IPS-18c (cell line): ENCODE results near the gene CYP27A1.
"Not testable (repeated sequence)": the region's sequence is repeated elsewhere in the genome, so short reads cannot be mapped to it uniquely, and the experiment has no call there.

Experiments used
- H3K4me3 ChIP-seq: 2 replicates; pipeline ENCODE4 v1.7.0; 2013; ENCODE audit warnings: low read depth, mild to moderate bottlenecking, low read length, moderate library complexity; ENCODE audit not compliant: insufficient read depth
- H3K9me3 ChIP-seq: one replicate; pipeline ENCODE4 v1.6.1; 2013; ENCODE audit warnings: mild to moderate bottlenecking, low read length, moderate library complexity; ENCODE audit not compliant: control insufficient read depth, insufficient read depth

Gene CYP27A1

DNA sequence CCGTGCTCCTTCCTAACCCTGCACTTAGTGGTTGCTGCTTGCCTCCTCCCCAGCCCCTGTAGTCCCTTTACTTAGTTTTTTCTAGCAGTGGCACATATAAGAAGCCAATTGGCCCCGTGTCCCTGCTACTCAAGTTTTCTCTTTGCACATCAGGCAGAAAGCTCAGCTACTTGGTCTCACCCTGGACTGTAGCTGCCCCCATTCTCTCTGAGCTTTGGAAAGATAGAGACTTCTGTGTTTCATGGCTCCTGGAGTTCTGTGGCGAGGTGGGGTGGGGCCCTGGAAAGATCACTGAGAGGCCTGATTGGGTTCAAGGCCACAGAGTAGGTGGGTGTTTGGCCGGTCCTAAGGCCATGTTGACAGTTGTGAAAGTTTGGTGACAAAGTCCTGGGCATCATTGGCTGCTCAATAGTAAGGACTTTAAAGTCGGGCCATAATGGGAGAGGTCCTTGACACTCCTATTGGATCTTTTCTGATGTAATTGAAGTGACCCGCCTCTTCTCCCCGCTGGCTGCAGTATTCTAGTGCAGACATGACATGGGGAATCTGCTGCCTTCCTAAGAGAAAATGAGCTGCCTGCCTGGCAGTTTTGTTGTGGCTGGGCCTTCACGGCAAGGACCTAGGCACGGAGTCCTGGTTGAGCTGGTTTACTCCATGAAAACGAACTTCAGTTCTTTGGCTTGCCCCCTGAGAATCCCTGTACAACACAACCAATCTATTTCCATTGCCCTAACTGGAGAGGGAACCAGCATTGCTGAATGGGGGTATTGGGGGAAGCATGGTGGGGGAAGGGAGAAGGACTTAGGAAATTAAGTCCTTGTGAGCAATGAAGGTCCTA lies 26.2 kb upstream of the CYP27A1 start:
- H3K9me3 ChIP-seq, result no peaks in the 10 kb centered on the region
- H3K4me3 ChIP-seq, result no peak overlapping the region

DNA sequence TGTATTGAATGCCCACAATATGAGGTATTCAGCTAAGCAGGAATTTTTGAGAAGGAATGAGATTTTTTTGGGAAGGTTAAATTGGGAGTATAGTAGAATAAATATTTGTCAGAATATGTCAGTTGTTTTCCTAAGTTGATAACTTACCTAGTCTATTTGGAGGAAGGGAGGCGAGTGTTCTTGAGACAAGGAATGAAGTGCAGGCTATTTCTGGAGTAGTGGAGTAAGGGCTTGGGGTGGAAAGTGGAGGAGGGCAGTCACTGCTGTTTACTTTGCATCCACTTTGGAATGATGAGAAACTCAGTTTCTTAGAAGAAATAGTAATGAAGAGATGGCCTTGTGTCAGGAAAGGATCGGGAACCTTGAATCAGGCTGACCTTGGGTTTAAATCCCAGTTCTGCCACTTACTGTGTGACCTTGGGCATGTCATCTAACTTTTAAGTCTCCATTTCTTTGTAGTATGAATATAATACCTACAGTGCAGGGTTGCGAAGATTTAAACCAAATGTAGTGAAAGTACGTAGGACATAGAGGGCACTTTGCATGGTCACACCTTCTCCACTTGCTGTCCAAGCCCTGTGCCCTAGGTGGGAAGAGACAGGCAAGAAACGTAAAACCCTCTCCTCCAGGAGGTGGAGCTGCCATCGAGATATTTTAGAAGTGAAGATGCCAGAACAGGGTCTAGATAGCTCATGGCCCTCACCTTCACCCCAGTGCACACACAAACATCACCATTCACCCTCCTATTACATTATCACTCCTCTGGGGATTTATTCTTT lies 25.2 kb upstream of the CYP27A1 start:
- Histone ChIP-seq H3K4me3 (no peak overlapping the region), H3K9me3 (no peaks in the 10 kb centered on the region)

DNA sequence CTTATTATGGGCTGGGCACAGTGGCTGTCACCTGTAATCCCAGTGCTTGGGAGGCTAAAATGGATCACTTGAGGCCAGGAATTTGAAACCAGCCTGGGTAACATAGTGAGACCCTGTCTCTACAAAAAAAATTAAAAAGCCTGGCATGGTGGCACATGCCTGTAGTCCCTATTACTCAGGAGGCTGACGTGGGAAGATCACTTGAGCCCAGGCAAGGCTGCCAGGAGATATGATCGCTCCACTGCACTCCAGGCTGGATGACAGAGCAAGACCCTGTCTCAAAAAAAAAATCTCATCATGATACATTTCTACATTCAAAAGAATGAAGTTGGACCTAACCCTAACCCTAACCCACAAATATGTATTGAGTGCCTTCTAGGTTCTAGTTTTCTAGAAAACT lies 20.2 kb upstream of the CYP27A1 start:
- Histone ChIP-seq H3K4me3 (no peak overlapping the region), H3K9me3 (no peaks in the 10 kb centered on the region)

DNA sequence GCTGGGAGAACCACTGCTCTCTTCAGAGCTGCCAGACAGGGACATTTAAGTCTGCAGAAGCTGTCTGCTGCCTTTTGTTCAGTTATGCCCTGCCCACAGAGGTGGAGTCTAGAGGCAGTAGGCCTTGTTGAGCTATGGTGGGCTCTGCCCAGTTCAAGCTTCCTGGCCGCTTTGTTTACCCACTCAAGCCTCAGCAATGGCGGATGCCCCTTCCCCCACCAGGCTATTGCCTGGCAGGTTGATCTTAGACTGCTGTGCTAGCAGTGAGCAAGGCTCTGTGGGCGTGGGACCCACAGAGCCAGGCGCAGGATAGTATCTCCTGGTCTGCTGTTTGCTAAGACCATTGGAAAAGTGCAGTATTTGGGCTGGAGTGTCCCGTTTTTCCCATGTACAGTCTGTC lies 9.2 kb upstream of the CYP27A1 start:
- H3K9me3 ChIP-seq, H3K4me3 ChIP-seq: not testable (repeated sequence)

GRCh38 chr2:218773881-218774280 lies 8.1 kb upstream of the CYP27A1 start:
- H3K4me3 ChIP-seq, result no peak overlapping the region
- H3K9me3 ChIP-seq, result no peaks in the 10 kb centered on the region

DNA sequence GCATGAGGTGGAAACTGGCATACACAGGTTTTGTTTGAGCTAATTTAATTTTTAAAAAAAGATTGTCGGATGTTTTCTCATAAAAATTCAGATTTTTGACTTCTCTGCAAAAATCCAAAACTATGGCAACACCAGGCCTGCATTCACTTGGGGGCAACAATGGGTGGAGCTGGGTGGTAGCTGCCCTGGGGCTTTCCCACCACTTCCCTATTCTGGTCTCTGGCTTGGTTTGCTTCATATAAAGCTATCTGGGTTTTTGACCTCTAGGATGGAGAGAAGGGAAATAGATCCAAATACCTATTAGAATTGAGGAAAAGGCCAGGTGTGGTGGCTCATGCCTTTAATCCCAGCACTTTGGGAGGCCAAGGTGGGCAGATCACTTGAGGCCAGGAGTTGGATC lies 5.5 kb upstream of the CYP27A1 start:
- Histone ChIP-seq H3K4me3 (no peak overlapping the region), H3K9me3 (no peaks in the 10 kb centered on the region)

- Histone ChIP-seq H3K4me3 (no peak overlapping the region), H3K9me3 (no peaks in the 10 kb centered on the region)
Observed at GRCh38 chr2:218777276-218777990, 4.5 kb upstream of the CYP27A1 start.

- Histone ChIP-seq H3K9me3 (no peaks in the 10 kb centered on the region), H3K4me3 (no peak overlapping the region)
Observed at GRCh38 chr2:218780046-218780445, 1.9 kb upstream of the CYP27A1 start.

- H3K4me3 ChIP-seq, result peak overlapping the region; percentile 83
- H3K9me3 ChIP-seq, result no peaks in the 10 kb centered on the region
Observed at GRCh38 chr2:218780851-218781690, 876 bp upstream of the CYP27A1 start.

- no peaks in the 10 kb centered on the region for H3K9me3 ChIP-seq
- peak overlapping the region; percentile 83 for H3K4me3 ChIP-seq
Observed at GRCh38 chr2:218782528-218782844, 539 bp downstream of the CYP27A1 start.

GRCh38 chr2:218783688-218784087 lies 1.7 kb downstream of the CYP27A1 start:
- no peaks in the 10 kb centered on the region for H3K9me3 ChIP-seq
- no peak overlapping the region for H3K4me3 ChIP-seq

DNA sequence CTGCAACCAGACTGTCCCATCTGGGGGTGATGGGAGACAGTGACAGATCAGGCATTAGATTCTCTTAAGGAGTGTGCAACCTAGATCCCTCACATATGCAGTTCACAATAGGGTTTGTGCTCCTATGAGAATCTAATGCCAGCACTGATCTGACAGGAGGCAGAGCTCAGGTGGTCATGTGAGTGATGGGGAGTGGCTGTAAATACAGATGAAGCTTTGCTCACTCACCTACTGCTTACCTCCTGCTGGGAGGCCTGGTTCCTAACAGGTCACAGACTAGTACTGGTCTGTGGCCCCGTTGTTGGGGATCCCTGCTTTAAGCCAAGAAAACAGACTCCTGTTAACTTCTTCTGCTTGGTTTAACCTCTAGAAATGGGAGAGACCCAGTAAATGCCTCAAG lies 3.2 kb downstream of the CYP27A1 start:
- no peak overlapping the region for H3K4me3 ChIP-seq
- no peaks in the 10 kb centered on the region for H3K9me3 ChIP-seq

GRCh38 chr2:218786133-218786532 lies 4.2 kb downstream of the CYP27A1 start:
- H3K4me3 ChIP-seq, result no peak overlapping the region
- H3K9me3 ChIP-seq, result no peaks in the 10 kb centered on the region

DNA sequence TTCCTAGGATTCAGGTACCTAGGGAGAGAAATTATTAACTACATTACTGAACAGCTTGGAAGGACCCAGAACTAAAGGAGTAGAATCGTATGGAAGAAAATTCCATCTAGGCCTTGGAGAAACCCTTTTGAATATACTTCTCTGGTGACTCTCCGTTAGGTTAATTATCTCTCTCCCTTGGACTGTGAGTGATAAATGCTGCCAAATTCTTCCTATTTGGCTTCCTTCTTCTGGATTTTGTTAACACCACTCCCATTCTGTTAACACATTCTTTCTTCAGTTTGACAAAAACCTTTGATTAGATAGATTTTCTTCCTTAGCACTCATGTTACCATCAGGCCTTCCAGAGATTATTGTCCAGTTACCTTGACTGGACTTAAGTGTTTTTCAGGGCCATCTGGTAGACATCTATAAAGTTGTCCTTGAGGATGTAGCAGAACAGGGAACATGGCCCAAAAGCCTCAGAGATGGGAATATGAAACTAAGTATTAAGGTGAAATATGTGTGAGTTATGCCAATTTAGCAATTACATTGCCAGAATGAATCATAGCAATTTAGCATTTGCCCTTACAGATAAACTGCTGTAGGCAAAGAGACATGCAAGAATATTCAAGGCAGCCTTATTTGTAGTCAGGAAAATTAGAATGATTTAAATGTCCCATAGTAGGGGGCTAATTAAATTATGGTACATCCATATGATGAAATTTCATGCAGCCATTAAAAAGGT lies 6.7 kb downstream of the CYP27A1 start:
- Histone ChIP-seq H3K9me3 (no peaks in the 10 kb centered on the region), H3K4me3 (no peak overlapping the region)

GRCh38 chr2:218792433-218792832 lies 10.5 kb downstream of the CYP27A1 start:
- Histone ChIP-seq H3K4me3 (no peak overlapping the region), H3K9me3 (no peaks in the 10 kb centered on the region)

- Histone ChIP-seq H3K4me3 (no peak overlapping the region), H3K9me3 (no peaks in the 10 kb centered on the region)
Observed at GRCh38 chr2:218796691-218797090, 14.7 kb downstream of the CYP27A1 start.
